ENCODE results near the gene NCMAP. TPM values are rescaled to one million over a fixed set of nuclear protein-coding genes. Genes with fewer than 3 reads are reported as not detected.

Gene NCMAP
- total RNA-seq, 1 donor from 2014 or later = not detected

DNA sequence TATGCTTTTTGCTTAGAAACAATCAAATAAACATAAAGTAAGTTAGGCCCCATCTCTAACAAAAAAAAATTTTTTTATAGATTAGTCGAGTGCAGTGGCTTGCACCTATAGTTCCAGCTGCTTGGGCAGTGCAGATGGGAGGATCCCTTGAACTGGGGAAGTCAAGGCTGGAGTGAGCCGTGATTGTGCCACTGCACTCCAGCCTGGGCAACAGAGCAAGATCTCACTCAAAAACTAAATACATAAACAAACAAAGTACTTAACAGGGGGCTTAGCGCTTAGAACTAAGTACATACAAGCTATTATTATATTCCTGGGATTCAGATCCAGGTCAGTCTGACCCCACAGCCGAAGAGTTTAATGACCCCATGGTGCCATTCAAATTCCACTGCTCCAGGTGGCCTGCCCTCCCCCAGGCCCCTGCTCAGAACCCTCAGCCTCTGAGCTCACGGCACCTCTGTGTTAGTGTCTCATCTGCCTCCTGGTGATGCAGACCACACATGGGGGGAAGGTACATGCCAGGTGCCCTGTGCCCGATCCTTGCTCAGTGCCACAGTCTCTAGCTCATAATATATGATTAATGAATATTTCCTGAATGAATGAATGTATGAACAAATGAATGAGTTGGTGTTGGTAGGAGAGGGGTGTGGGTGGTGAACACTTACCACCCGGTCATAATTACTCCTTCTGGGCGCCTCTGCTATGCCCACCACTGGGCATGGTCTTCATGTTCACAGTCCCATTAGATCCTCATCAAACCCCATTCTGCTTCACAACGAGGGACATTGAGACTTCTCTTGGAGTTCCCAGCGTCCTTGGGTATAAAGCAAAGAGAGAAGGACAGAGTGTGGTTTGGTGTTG is 14.6 kb downstream of the NCMAP start:
- DNase-seq (ENCODE audit: low read depth in 2 of 2) = no peak

GRCh38 chr1:24572301-24572700 is 16.4 kb downstream of the NCMAP start:
- no peak for DNase-seq (ENCODE audit: low read depth in 2 of 2)

DNA sequence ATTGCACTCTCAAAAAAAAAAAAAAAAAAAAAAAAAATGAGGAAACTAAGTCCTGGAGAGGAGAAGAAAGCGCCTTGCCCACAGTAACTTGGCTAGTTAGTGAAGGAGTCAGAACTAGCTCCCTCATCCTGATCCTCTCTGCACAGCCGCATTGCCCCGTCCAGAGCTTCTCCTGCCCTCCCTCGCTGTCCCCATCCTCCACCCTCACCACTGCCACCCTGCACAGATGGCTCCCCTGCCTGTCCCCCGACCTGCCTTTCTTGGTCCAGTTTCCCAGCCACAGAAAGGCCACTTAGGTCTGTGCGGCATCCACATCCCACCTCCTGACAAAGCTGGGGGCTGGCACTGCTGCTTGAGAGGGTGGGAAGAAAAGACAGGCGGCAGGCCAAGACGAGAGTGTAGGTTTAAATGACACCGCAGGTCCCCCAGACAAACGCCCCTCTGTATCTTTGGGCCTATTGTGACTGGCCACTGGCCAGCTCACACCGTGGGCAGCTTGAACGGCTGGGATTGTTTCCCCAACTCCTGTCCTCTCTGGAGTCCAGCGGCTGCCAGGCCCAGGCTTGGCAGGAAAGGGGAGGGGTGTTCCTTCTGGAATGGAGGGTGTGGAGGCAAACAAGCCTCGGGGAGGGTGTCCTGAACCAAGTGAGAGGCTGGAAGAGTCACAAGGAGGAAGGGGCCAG is 20.2 kb downstream of the NCMAP start:
- no peak for DNase-seq (ENCODE audit: low read depth in 2 of 2)

- DNase-seq (ENCODE audit: low read depth in 2 of 2) = no peak
These were observed 23.0 kb downstream of the NCMAP start for GRCh38 chr1:24578846-24579245.

- no peak for DNase-seq (ENCODE audit: low read depth in 2 of 2)
These were observed 24.9 kb downstream of the NCMAP start for GRCh38 chr1:24580756-24581155.

- DNase-seq (ENCODE audit: low read depth in 2 of 2) = no peak
These were observed 28.3 kb downstream of the NCMAP start for GRCh38 chr1:24584171-24584647.

DNA sequence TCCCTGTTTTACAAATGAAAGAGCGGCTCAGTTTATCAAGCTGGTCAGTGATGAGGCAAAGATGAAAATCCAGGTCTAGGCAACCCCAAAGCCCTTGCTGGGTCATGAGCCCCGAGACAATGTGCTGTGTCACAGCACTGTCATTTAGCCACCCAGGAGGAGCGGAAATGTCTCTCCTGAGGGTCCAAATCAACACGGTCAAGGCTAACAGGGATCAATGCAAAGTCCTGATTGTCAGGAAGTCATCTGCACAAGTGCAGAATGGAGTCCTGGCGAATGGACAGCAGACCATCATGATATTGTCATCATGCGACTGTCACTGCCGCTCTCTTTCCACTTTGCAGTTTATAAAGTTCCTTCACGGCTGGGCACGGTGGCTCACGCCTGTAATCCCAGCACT is 30.2 kb downstream of the NCMAP start:
- DNase-seq (ENCODE audit: low read depth in 2 of 2) = no peak

GRCh38 chr1:24586970-24587820 is 31.3 kb downstream of the NCMAP start:
- DNase-seq (ENCODE audit: low read depth in 2 of 2) = peak; percentile 56 to 61

GRCh38 chr1:24588573-24588972 is 32.7 kb downstream of the NCMAP start:
- no peak for DNase-seq (ENCODE audit: low read depth in 2 of 2)

DNA sequence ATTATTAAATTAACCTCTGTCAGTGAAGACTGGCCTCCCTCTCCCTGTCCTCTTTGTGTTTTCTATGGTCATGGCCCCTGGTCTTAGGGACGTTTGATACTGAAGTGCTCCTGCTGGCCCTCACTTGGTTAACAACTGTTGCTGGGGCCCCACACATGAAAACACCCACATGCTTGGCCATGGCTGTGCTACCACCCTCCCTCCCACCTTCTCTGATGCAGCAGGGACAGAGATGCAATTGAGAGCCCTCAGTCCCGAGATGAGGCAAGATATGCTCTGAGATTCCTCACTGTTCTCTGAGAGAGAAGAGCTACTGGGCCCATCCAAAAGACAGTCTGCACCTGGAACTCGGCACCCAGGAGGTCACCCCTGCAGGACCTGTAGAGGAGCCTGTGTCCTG is 33.3 kb downstream of the NCMAP start:
- no peak for DNase-seq (ENCODE audit: low read depth in 2 of 2)

GRCh38 chr1:24591781-24592180 is 35.9 kb downstream of the NCMAP start:
- no peak for DNase-seq (ENCODE audit: low read depth in 2 of 2)

- no peak for DNase-seq (ENCODE audit: low read depth in 2 of 2)
These were observed 38.4 kb downstream of the NCMAP start for GRCh38 chr1:24594328-24594598.

DNA sequence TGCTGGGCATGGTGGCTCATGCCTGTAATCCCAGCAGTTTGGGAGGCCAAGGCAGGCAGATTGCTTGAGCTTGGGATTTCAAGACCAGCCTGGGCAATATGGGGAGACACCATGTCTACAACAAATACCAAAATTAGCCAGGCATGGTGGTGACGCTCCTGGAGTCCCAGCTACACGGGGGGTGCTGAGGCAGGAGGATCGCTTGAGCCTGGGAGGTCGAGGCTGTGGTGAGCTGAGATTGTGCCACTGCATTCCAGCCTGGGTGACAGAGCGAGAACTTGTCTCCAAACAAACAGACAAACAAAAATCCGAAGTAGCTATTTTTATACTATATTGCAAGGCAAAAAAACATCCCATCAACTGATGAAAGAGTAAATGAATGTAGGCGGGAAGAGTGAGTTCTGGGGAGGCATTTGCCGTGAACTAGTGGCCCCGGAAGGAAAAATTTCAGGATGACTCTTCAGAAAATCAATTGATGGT is 40.6 kb downstream of the NCMAP start:
- DNase-seq (ENCODE audit: low read depth in 2 of 2) = no peak

DNA sequence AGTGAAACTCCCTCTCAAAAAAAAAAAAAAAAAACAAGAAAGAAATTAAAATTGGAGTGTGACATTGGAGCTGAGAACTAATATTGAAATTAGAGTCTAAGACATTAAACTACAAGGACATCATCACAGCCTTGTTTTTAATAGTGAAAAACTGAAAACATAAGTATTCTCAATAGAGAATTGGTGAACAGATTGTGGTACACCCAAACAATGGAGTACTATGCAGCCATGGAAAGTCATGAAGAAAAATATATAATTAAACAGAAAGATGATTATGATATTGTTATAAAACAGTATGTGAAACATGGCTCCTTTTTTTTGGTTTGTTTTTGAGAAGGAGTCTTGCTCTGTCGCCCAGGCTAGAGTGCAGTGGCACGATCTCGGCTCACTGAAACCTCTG is 43.4 kb downstream of the NCMAP start:
- DNase-seq (ENCODE audit: low read depth in 2 of 2) = no peak

- no peak for DNase-seq (ENCODE audit: low read depth in 2 of 2)
These were observed 44.7 kb downstream of the NCMAP start for GRCh38 chr1:24600551-24600950.

DNA sequence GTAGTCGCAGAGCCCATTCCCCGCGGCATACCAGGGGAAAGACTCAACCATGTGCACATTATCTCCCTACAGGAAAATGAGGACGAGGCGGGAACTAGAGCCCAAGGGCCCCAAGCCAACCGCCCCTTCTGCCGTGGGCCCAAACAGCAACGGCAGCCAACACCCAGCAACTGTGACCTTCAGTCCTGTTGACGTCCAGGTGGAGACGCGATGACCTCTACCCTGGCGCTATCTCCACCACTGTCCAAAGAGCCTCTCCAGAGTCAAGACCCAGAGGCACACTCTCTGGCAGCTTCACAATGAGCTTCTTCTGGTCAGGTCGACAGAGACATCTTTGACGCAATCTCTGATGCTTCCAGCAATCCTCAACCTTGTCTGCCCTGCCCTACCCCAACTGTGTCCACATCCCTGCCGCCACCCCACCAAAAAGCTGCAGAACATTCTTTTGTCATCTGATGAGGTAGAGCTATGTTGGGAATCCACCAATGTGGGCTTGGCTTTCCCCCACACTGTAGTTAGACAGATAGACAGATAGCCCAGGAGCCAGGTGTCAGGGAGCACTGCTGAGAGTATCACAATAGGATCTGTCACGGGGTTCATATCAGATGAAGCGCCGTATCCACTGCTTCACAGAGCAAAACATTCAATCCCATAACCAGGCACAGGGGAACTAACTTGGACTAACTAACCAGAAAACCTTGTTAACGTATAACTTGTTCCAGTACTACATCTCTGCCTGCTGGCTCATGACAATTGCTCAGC is 49.8 kb downstream of the NCMAP start:
- no peak for DNase-seq (ENCODE audit: low read depth in 2 of 2)

DNA sequence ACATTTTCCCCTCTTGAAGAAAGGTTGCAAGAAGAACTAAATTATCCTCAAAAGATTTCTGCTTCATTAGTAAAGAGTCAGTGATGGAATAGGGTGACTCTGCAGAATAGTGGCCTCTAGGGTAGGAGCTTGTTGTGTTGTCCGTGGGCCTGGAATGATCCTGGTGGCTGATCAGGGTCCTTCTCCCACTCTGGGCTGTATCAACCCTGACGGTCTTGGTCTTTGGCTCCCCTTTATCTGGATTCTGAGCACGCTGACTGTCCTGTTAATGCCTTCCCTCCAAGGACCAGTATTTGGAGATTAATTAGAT is 50.4 kb downstream of the NCMAP start:
- DNase-seq (ENCODE audit: low read depth in 2 of 2) = no peak

GRCh38 chr1:24606621-24607020 is 50.7 kb downstream of the NCMAP start:
- DNase-seq (ENCODE audit: low read depth in 2 of 2) = no peak

DNA sequence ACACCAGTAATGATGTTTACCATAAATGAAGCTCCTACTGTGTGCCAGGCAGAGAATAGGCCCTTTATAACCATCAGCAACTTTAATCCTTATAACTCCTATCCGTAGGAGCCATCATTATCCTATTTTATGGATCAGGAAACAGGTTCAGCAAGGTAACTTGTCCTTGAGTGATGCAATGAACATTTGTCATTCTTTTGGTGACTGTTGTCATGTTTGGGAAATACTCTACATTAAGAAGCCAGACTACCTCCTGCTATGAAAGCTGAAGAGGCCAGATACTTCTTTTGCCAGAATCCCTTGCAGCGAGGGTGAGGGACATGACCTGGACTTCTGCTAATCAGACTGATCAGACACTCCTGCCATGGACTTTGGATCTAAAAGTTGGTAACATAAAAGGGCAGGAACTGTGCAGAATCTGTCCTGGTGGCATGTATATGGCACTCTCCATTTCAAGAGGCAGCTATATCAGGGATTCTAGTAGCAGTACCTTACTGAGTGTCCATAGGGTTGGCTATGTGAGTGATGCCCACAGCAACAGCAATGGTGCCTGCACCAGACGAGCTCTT is 54.1 kb downstream of the NCMAP start:
- DNase-seq (ENCODE audit: low read depth in 2 of 2) = no peak

DNA sequence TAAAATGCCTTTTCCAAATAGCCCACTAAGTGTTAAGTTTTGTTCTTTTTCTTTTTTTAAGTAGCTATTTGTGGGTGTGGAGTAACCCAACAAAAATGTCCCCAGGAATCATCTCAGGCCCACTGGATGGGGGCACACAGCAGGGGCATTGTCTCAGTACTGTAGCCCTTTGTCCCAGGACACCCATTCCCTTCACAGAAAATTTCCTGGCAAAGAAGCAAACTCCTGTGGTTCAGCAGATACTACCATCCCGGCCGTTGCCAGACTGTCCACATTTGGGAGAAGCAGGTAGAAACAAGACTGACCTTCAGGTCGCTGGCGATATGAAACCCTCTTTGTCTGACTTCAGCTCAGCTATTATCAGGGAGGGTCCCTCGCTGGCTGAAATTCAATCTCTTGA is 63.5 kb downstream of the NCMAP start:
- DNase-seq (ENCODE audit: low read depth in 2 of 2) = no peak

DNA sequence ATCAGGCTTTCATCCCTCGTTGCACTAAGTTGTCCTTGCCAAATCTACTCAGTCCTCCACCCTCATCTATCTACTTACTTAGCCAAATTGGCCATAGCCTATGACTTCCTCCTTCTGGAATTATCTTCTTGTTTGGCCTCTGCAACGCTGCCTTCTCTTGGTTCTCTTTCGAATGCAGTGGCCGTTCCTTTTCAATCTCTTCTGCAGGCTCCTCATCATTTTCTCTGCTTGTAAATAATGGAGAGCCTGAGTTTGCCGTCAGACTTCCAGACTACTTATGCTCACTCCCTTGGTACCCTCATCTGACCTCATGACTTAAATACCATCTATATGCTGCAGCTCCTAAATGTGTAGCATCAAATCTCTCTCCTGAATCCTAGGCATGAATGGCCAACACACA is 64.8 kb downstream of the NCMAP start:
- DNase-seq (ENCODE audit: low read depth in 2 of 2) = no peak
